Skeletal muscle cell (primary cell): ENCODE results near the gene TUBA3D.
"Not testable (repeated sequence)": the region's sequence is repeated elsewhere in the genome, so short reads cannot be mapped to it uniquely, and the experiment has no call there.

ENCODE experiments used
- DNase-seq: peaks from one replicate; pipeline ENCODE4 v3.0.0-alpha.2; 2010; ENCODE audit warnings: low read depth
- H3K4me3 ChIP-seq: 2 replicates; pipeline ENCODE4 v1.5.1; 2011; ENCODE audit warnings: low read depth, mild to moderate bottlenecking, control low read depth, low read length, moderate library complexity

The TUBA3D gene

DNA sequence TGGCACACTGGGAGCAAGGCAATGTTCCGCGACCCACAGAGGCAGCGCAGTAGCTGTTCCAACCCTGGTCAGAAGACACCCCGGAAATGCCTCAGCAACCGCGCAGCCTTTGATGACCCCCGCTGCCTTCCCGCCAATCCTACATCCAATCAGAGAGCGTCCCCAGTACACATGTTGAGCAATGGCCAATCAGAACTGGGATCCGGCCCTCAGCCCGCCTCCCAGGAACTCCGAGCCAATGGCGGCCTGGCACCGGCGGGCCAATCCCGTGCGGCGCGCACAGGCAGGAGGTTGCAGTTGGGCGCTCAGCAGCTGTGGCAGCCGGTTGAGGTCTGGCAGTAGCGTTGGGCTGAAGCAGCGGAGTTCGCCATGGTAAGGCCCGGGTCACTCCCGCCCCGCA, at the start of gene TUBA3D:
TSS of gene TUBA3D (plus strand) at position 289 of the 400 bp plus-strand sequence. CDS start at position 370, 81 bp downstream.
- DNase-seq: no peak

DNA sequence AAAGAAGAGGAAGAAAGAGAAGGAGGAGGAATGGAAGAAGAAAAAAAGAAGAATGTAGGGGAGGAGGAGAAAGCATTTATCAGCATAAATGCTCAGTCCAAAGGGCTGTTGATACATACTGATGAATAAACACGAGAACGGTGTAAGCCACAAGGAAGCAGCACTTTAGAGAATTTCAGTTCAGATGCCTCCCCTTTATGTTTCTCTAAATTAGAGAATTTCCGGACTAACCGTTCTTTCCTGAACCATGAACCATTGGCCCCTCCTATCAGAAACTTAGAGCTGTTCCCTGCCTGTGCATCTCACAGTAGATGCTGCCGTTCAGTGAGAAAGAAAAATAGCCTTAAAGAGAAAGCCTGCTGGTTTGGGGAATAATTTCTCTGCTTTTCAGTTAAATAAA, 49.2 kb upstream of the TUBA3D start:
- H3K4me3 ChIP-seq: no peak overlapping the region
- DNase-seq: no peak

More for the DNA sequence above, at the start of gene TUBA3D:
- no peak within 1 kb of the TSS for H3K4me3 ChIP-seq

DNA sequence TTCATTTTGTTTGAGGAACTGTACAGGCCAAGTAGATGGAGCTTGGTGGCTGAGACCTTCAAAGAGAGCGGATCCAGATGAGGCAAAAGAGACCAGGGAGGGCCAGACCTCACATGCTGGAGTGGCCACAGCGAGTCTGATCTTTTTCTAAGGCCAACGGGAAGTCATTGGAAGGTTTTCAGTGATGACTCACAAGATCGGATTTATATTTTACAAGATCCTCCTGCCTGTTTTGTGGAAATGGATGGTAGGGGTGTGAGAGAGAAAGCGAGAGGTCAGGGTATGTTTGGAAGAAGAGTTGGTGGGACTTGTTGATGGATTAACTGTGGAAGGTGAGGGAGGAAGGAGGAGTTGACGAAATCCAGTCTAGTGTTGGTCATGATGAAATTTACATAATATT, 44.6 kb upstream of the TUBA3D start:
- no peak for DNase-seq
- no peak overlapping the region for H3K4me3 ChIP-seq

DNA sequence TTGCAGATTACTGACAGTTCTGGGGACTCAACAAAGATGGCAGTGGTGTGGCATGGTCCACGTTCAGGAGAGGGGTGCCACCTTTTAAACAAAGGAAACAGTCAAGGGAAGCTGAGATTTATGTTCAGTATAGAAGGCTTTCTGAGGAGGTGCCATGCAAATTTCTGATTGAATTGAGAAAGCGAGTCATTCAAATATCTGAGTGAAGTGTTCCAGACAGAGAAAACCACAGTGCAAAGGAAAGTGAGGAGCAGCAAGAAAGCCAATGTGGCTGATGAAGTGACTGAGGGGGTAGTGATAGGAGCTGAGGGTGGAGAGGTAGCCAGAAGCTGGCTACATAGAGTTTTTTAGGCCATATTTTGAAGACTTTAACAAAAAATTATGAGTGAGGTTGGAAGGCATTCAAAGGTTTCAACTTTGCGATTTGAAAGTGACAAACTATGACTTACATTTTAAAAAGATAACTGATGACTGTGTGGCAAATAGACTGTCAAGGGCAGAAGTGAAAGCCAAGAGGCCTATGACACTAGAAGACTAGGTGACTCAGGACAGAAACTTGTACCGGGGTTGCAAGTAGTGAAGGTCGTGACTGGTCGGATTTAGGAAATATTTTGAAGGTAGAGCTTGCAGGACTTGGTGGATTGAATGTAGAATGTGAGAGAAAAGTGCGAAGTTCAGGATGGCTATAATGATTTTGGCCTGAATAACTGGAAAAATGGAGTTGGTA, 35.0 kb upstream of the TUBA3D start:
- H3K4me3 ChIP-seq, DNase-seq: not testable (repeated sequence)

DNA sequence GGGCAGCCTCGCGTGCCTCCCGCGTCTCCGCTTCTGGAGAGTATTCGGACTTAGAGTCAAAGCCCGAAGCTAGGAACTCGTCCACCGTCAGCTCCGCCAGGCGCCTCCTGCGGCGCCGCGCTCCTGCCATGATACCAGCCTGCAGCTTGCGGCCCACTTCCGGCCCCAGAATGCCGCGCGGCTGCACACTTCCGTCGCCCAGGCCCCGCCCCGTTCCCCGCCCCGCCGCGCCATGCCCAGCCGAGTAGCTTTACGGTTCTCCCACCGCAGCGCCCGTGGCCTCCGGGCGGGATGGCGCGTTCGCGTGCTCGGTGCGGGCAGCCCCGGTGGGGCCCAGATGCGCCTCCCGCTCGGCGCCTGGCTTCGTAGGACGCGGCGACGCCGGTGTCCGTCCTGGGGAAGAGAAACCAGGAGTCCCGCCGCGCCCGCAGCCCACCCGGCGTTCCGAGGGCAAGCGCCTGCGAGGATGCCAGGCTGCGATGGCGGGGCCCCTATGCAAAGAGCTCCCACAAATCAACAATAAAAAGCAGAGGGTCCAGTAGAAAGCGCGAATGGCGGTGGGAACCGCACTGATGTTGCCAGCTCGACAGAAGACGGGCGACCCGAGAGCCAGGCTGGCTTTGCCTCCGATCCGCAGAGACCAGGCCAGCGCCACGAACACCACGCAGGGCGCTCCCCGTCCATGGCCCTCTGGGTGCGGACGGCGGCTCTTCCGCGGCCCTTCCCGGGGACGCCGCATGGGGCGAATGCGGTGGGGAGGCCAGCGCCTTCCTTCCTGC, 31.0 kb upstream of the TUBA3D start:
- DNase-seq, H3K4me3 ChIP-seq: not testable (repeated sequence)

DNA sequence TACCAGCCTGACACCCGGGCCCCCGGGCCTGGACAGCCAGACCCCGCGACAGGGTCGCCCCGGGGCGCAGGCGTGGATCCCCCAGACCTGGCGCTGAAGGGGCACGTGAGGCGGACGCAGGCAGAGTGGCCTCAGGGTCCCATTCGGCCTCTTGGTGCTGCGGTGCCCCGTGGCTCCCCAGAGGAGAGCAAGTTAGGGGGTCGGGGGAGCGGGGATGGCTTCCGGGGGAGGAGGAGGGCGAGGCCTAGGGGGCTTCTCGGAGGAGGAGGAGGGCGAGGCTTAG, 30.5 kb upstream of the TUBA3D start:
- H3K4me3 ChIP-seq, DNase-seq: not testable (repeated sequence)

DNA sequence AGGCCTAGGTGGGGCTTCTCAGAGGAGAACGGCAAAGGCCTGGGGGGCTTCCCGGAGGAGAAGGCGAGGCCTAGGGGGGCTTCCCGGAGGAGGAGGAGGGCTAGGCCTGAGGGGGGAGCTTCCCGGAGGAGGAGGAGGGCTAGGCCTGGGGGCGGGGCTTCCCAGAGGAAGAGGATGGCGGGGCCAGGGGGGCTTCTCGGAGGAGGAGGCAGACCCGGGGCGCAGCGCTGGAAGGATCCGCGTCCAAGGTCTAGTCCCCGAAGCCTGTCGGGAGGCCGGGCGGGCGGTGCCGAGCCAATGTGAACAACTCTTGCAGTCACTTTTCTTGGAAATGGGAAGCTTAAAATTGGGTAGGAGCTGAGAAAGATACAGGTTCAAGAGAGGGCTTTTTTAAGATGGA, 30.0 kb upstream of the TUBA3D start:
- no peak for DNase-seq
- no peak overlapping the region for H3K4me3 ChIP-seq

DNA sequence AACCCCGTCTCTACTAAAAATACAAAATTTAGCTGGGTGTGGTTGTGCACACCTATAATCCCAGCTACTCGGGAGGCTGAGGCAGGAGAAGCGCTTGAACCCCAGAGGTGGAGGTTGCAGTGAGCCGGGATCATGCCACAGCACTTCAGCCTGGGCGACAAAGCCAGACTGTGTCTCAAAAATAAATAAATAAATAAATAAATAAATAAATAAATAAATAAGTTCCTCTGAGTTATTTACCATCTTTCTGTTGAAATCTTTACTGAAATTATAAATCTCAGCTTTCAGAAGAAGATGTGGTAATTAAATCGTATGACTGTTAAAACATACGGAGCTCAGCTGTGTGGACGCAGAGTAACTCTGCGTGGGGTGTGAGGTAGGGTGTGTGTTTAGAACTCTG, 27.9 kb upstream of the TUBA3D start:
- H3K4me3 ChIP-seq, DNase-seq: not testable (repeated sequence)

DNA sequence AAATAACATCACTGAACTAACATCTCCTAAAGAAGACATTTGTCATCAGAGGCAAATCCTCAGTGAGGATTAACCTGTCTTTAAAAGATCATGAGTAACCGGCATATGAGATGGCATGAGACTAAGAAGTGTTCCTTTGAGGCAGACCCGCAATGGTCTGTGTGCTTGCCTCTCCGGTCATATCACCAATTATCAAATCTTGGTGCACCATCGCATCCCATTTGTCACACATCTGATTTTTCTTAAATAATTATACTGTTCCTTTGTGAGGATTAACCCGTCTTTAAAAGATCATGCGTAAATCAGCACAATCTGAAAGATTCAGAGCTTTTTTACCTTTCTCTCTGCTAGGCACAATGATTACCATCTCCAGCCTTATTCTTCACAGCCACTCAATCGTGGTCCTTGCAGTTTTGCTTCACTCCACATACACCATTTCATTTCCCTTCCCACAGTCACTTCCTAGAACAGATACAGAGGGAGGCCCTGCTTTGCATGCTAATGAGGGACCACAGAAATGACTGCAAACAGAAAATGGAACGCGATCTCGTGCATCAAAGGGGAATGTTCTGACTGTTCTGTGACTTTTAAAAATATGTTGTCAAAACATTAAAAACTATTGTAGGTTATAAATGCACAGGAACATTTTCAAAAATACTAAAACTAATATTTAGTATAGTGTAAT, 24.5 kb upstream of the TUBA3D start:
- not testable (repeated sequence) for DNase-seq, H3K4me3 ChIP-seq

DNA sequence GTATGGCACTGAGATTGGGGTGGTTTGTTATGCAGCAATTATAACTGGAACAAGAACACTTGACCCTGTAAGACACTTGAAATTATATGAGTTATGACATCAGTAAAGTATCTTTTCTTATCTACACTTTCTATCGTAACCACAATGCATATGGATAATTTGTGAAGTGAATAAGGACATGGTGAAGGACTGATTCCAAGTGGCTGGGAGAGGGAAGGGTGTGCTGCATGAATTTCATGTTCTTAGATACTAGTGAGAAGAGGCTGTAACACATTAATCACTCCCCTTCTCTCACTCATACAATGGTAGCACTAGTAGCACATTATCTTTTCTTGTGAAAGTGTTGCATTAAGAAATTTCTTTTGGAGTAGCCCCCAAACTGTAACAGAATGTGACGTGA, 21.0 kb upstream of the TUBA3D start:
- not testable (repeated sequence) for DNase-seq, H3K4me3 ChIP-seq

DNA sequence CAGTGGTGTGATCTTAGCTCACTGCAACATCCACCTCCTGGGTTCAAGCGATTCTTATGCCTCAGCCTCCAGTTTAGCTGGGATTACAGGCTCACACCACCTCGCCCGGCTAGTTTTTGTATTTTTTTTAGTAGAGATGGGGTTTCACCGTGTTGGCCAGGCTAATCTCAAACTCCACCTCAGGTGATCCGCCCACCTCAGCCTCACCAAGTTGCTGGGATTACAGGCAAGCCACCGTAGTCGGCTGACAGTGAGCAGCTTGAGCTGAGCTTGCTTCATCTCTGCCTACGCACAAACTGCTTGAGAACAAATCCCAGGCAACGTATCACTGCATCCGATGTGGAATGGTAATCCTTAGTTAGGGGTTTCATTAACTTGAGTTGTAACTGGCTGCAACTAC, 8.2 kb upstream of the TUBA3D start:
- H3K4me3 ChIP-seq, DNase-seq: not testable (repeated sequence)

DNA sequence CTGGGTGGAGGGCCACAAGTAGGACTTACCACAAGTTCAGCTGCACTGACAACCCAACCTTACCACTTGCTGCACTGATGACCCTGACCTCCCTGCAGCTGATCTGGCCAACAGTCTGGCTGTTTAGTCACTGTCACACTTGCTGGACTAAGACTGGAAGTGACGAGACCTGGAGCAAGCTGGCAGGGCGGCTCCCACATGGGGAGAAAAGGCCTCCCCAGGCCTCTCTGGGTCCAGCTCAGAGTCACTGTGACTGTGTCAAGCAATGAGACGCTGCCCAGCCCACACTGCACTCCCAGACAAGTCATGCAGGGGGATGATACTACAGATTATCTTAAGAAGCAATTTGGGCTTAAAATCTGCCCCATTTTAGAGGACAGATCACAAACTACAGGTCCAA, 5.0 kb upstream of the TUBA3D start:
- DNase-seq, H3K4me3 ChIP-seq: not testable (repeated sequence)

DNA sequence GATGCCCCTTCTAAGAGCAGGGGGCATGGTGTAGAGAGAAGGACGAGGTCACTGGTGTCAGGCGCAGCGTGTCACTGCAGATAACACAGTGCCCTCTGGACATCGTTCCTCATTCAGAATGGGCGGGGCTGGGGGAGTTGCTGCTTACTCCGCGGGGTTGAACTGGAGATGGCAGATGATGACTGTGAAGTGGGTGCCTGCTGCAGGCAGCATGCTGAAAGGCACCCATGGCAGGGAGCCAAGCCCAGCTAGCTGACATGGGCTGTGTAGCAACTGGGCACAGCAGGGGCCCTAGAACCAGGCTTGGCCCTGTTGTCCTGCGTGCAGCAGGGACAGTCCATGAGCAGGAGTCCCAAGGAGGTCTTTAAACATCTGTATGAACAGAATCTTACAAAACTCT, 4.3 kb upstream of the TUBA3D start:
- not testable (repeated sequence) for DNase-seq, H3K4me3 ChIP-seq

DNA sequence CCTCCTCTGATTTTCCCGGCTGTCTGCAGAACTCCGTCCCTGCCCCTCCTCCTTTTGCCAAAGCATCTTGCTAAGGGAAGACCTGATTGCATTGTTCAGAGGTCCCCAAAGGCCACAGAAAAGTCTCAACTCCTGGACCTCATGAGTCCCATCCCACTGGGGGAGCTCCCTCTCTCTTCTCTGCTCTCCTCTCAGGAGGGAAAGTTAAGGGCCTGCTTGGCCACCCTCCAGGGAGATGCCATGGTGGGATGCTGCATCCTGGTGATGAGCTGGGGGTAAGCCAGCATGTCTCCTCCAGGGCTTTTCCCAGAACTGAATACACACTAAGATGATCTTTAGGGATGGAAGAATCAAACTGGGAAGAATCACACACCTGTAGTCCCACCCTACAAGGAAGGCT, 2.7 kb upstream of the TUBA3D start:
- not testable (repeated sequence) for H3K4me3 ChIP-seq

DNA sequence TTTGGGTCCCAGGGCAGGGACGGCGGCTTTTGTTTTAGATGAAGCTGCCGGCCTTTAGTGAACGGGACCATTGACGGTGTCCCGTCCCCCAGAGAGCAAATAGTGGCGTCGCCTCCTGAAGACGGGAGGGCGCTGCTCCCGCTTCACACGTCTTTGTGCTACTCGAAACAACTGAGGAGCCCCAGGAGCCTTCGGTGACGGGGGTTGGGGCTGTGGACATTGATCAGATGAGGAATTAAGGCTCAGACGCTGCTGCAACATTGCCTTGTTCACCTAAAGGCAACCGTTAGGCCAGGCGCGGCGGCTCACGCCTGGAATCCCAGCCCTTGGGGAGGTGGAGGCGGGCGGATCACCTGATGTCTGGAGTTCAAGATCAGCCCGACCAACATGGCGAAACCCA, 444 bp downstream of the TUBA3D start:
- not testable (repeated sequence) for H3K4me3 ChIP-seq, DNase-seq

More for the DNA sequence above, 2.7 kb upstream of the TUBA3D start:
- DNase-seq: not testable (repeated sequence)

DNA sequence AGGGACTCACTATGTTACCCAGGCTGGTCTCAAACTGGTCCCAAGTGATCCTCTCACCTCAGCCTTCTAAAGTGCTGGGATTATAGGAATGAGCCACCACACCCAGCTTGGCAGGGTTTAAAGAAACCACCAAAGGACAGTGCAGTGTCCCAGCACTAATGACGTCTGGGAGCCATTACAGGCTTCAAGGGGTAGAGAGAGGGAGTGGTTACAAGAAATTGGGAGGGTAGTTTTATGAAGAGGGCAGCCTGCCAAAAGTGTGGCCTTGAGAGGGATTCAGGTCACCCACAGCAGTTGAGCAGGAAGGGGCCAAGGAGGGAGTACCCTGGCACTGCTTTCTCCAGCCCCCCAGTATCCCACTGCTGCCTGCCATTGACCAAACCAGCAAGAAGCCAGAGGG, 1.3 kb downstream of the TUBA3D start:
- DNase-seq: not testable (repeated sequence)

DNA sequence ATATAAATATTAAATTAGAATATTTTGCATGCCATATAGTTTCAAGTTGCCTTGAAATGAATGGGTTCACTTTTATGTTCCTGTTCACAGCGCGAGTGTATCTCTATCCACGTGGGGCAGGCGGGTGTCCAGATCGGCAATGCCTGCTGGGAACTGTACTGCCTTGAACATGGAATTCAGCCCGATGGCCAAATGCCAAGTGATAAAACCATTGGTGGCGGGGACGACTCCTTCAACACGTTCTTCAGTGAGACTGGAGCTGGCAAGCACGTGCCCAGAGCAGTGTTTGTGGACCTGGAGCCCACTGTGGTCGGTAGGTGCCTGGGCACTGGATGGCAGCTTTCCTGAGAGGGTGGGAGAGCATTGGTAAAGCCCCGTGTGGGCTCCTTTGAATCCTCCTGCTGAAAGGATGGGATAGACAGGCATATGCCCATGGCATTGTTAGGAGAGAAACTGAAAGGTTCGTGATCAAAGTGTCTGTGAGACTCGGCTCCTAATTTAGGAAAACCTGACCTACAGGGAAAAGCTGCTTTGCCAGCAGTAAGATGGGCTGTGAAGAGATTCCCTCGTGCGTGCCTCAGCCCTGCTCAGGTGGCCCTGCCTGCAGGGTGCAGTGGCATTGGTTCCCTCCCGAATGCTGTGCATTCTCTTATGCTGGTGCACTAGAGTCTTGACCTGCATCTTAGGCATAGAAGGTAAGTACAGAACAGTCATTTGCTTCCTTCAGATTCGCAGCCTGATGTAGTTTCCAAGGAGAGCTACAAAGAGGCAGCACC, 2.3 kb downstream of the TUBA3D start:
- H3K4me3 ChIP-seq, DNase-seq: not testable (repeated sequence)

More for the DNA sequence above, 1.3 kb downstream of the TUBA3D start:
- H3K4me3 ChIP-seq: not testable (repeated sequence)

DNA sequence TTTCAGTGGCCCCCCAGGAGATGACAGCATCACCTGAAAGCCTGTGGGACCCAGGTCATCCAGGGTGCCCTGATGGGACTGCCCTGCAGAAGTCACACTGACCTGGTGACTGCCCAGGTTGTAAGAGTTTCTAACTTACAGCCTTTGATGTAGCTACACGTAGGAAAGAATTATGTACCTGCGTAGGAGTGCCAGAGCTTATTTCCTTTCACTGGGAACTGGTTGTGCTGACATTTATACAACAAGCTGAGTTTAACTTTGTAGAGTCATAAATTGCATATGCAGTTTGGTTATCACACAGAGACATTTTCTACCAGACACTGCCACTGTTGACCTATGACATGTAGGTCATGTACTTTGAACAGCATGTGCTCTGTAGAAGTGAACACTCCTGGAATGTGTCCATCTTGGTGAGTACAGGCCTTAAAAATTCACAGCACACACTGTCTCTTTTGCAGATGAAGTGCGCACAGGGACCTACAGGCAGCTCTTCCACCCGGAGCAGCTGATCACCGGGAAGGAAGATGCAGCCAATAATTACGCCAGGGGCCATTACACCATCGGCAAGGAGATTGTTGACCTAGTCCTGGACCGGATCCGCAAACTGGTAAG, 3.0 kb downstream of the TUBA3D start:
- DNase-seq, H3K4me3 ChIP-seq: not testable (repeated sequence)

DNA sequence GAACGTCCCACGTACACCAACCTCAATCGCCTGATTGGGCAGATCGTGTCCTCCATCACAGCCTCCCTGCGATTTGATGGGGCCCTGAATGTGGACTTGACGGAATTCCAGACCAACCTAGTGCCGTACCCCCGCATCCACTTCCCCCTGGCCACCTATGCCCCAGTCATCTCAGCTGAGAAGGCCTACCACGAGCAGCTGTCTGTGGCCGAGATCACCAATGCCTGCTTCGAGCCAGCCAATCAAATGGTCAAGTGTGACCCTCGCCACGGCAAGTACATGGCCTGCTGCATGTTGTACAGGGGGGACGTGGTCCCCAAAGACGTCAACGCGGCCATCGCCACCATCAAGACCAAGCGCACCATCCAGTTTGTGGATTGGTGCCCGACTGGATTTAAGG, 4.4 kb downstream of the TUBA3D start:
- H3K4me3 ChIP-seq, DNase-seq: not testable (repeated sequence)
